B cell (primary cell): ENCODE data around the gene CBX8. TPM values are rescaled to one million over a fixed set of nuclear protein-coding genes. Genes with fewer than 3 reads are reported as not detected.

Experiments
- ATAC-seq: fragments of 200-7000 bp; cut with Tn5 transposase; one replicate; pipeline ENCODE4 v1.10.0; 2021; ENCODE audit warnings: low read depth, mild to moderate bottlenecking, moderate number of reproducible peaks, moderate library complexity
- CTCF ChIA-PET: fragments of 350-600 bp; sonication (Branson Sonifier 250); formaldehyde crosslinking; loops from one replicate; lab custom pipeline; 2021; ENCODE audit warnings: antibody characterized with exemption, inconsistent platforms; lab: Charles Lee
- POLR2A ChIA-PET: fragments of 350-600 bp; sonication (Branson Sonifier 250); formaldehyde crosslinking; loops from one replicate; lab custom pipeline; 2021; ENCODE audit warnings: antibody characterized with exemption; lab: Charles Lee
- DNase-seq: peaks from one replicate; pipeline ENCODE4 v3.0.0; 2013
- H2AFZ ChIP-seq: 2 replicates; pipeline ENCODE4 v1.6.1; 2012; ENCODE audit warnings: mild to moderate bottlenecking, low read depth, low read length; ENCODE audit not compliant: insufficient read depth, poor library complexity, severe bottlenecking
- H3K27ac ChIP-seq, 2 donors: 1 replicate in 1 of 2; 2 replicates in 1 of 2; pipeline ENCODE4 v1.5.1; 2012 to 2013; ENCODE audit warnings: low read length in 2 of 2, mild to moderate bottlenecking in 2 of 2, moderate library complexity in 1 of 2
- H3K27me3 ChIP-seq, 4 experiments: fragments of 200-600 bp in 1 of 4; sonication (generic) in 1 of 4; replicated peaks in 1 of 4; 1 replicate in 2 of 4; 2 replicates in 2 of 4; pipeline versions ENCODE4 v1.6.1 to v1.7.0; 2013 to 2016; ENCODE audit warnings: low read length in 3 of 4, mild to moderate bottlenecking in 2 of 4, mixed read lengths in 1 of 4, moderate library complexity in 1 of 4; ENCODE audit not compliant: insufficient read depth in 4 of 4, control insufficient read depth in 3 of 4; ENCODE audit errors: control extremely low read depth in 1 of 4
- H3K36me3 ChIP-seq, 2 experiments: replicated peaks in 1 of 2; 1 replicate in 1 of 2; 2 replicates in 1 of 2; pipeline versions ENCODE4 v1.6.1 to v1.7.1; 2013; ENCODE audit warnings: low read length in 1 of 2; ENCODE audit not compliant: insufficient read depth in 2 of 2, control insufficient read depth in 1 of 2; ENCODE audit errors: control extremely low read depth in 1 of 2, extremely low read depth in 1 of 2
- H3K4me1 ChIP-seq, 2 donors: fragments of 200-600 bp in 1 of 2; sonication (generic) in 1 of 2; 1 replicate in 1 of 2; 2 replicates in 1 of 2; pipeline versions ENCODE4 v1.5.1 to v1.6.1; 2013 to 2017; ENCODE audit warnings: low read length in 2 of 2; ENCODE audit not compliant: control insufficient read depth in 2 of 2, insufficient read depth in 2 of 2
- H3K4me2 ChIP-seq: replicated peaks from 2 replicates; pipeline ENCODE3; 2012; ENCODE audit warnings: mild to moderate bottlenecking, low read depth, low read length; ENCODE audit not compliant: poor library complexity, severe bottlenecking
- H3K4me3 ChIP-seq, 5 experiments: fragments of 200-600 bp in 1 of 5; sonication (generic) in 1 of 5; 1 replicate in 3 of 5; 2 replicates in 2 of 5; pipeline versions ENCODE4 v1.5.1 to v1.7.0; 2011 to 2016; ENCODE audit warnings: low read length in 4 of 5, mild to moderate bottlenecking in 4 of 5, low read depth in 2 of 5, control low read depth in 1 of 5, moderate library complexity in 1 of 5; ENCODE audit not compliant: insufficient read depth in 1 of 5; ENCODE audit errors: control extremely low read depth in 1 of 5, extremely low read depth in 1 of 5
- H3K79me2 ChIP-seq: fragments of 200-600 bp; sonication (generic); one replicate; pipeline ENCODE4 v1.6.0; 2016; ENCODE audit warnings: low read length; ENCODE audit not compliant: control insufficient read depth, insufficient read depth
- H3K9ac ChIP-seq: fragments of 200-600 bp; sonication (generic); 2 replicates; pipeline ENCODE4 v1.6.1; 2017; ENCODE audit warnings: mild to moderate bottlenecking, low read length, moderate library complexity
- H3K9me3 ChIP-seq, 3 donors: one replicate each; pipeline versions ENCODE4 v1.6.1 to v1.7.1; 2013; ENCODE audit warnings: low read length in 2 of 3; ENCODE audit not compliant: control insufficient read depth in 2 of 3, insufficient read depth in 1 of 3; ENCODE audit errors: control extremely low read depth in 1 of 3
- H4K20me1 ChIP-seq: 2 replicates; pipeline ENCODE4 v1.6.0; 2012; ENCODE audit warnings: mild to moderate bottlenecking, low read length; ENCODE audit not compliant: insufficient read depth, control insufficient read depth, poor library complexity, severe bottlenecking
- H3K27ac Mint-ChIP-seq: one replicate; pipeline ENCODE4 v1.8.0; 2021; ENCODE audit warnings: mixed read lengths
- H3K27me3 Mint-ChIP-seq: one replicate; pipeline ENCODE4 v1.8.0; 2021; ENCODE audit warnings: mixed read lengths
- H3K4me1 Mint-ChIP-seq: one replicate; pipeline ENCODE4 v1.8.0; 2021; ENCODE audit warnings: mixed read lengths
- H3K4me3 Mint-ChIP-seq: one replicate; pipeline ENCODE4 v1.8.0; 2021; ENCODE audit warnings: mixed read lengths
- H3K9me3 Mint-ChIP-seq: one replicate; pipeline ENCODE4 v1.8.0; 2022; ENCODE audit warnings: mixed read lengths; ENCODE audit not compliant: insufficient read depth
- CTCF ChIP-seq: fragments of 200-600 bp; IDR thresholded peaks from one replicate; pipeline ENCODE4 v1.8.0; 2022; ENCODE audit warnings: antibody characterized with exemption, mild to moderate bottlenecking
- EZH2 ChIP-seq: IDR thresholded peaks from 2 replicates; pipeline ENCODE4 v1.6.1; 2012; ENCODE audit warnings: borderline replicate concordance, low read depth, mild to moderate bottlenecking, moderate library complexity, low read length; ENCODE audit not compliant: insufficient read depth, poor library complexity, severe bottlenecking
- WGBS: methylation state at CpG from one replicate; pipeline ENCODE4 v1.1.5; 2013; ENCODE audit warnings: missing lambda C conversion rate; ENCODE audit not compliant: insufficient coverage; 5-methylcytosine and 5-hydroxymethylcytosine counted together
- intact Hi-C: fragments of 100-400 bp; cut with micrococcal nuclease; formaldehyde crosslinking; loops from one replicate; pipeline ENCODE4 v1.10.0; 2022
- polyA plus RNA-seq: library from polyadenylated mRNA; depleted of rRNA; stranded (reverse); fragments of >200 nt; gene quantifications from 2 replicates; pipeline ENCODE4 v1.2.3, GENCODE V29; 2012
- total RNA-seq, 2 donors: library from RNA; stranded (reverse); fragments of 120-200 nt in 1 of 2; gene quantifications; 1 replicate in 1 of 2; 2 replicates in 1 of 2; pipeline versions ENCODE4 v1.2.3 to v1.2.4, GENCODE V29; 2013 to 2022

CBX8 gene
- total and polyA plus RNA-seq, 2 donors (not counting 1 experiment from before 2014, with no cell fraction given), result 0.31 to 6.8 TPM

- Mint-ChIP-seq H3K4me3 (no peak overlapping the region), H3K4me1 (peaks cover 23% of the 10 kb centered on the region), H3K27me3 (peaks cover 48% of the 10 kb centered on the region), H3K9me3 (no peaks in the 10 kb centered on the region), H3K27ac (no peak overlapping the region)
- TF ChIP-seq CTCF (no peak), EZH2 (no peak)
- H3K4me1 ChIP-seq, result peaks cover 25 to 28% of the 10 kb centered on the region in 2 donors
- 9% methylated on average over 50 of the region's 55 CpGs for WGBS
- H3K9ac ChIP-seq, result no peak overlapping the region
- no peaks in the 10 kb centered on the region for H3K79me2 ChIP-seq
- H3K4me2 ChIP-seq, result peak overlapping the region; percentile 53
- no peak overlapping the region for H2AFZ ChIP-seq
- intact Hi-C loops, result loop anchor here (5.0 kb wide), 2 partner anchors 89 to 244 kb away; partner anchors contain the start of gene CBX4
- H3K4me3 ChIP-seq, result no peak overlapping the region
- H3K27ac ChIP-seq, result no peak overlapping the region
- ChIA-PET CTCF (no interaction called here), POLR2A (no interaction called here)
- no peak for DNase-seq
- peaks cover 0 to 62% (median 33%) of the 10 kb centered on the region in 4 experiments for H3K27me3 ChIP-seq
- H3K36me3 ChIP-seq, result no peaks in the 10 kb centered on the region
- ATAC-seq, result no peak
- H3K9me3 ChIP-seq, result peaks cover 0 to 19% (median 0%) of the 10 kb centered on the region in 3 donors
- no peaks in the 10 kb centered on the region for H4K20me1 ChIP-seq
Measured at GRCh38 chr17:79748295-79749099, 48.4 kb downstream of the CBX8 start.
